A549 treated with CORT108297 at 1 μM for 4 hours (cell line): ENCODE results near the gene MAP10. TPM values are rescaled to one million over a fixed set of nuclear protein-coding genes. Genes with fewer than 3 reads are reported as not detected.

Source experiments
- total RNA-seq: library from RNA; stranded (reverse); fragments of 200-300 nt; extraction: Qiagen RNA extraction; gene quantifications from 5 replicates; pipeline ENCODE4 v1.2.3, GENCODE V29; 2022

The MAP10 gene, protein sequence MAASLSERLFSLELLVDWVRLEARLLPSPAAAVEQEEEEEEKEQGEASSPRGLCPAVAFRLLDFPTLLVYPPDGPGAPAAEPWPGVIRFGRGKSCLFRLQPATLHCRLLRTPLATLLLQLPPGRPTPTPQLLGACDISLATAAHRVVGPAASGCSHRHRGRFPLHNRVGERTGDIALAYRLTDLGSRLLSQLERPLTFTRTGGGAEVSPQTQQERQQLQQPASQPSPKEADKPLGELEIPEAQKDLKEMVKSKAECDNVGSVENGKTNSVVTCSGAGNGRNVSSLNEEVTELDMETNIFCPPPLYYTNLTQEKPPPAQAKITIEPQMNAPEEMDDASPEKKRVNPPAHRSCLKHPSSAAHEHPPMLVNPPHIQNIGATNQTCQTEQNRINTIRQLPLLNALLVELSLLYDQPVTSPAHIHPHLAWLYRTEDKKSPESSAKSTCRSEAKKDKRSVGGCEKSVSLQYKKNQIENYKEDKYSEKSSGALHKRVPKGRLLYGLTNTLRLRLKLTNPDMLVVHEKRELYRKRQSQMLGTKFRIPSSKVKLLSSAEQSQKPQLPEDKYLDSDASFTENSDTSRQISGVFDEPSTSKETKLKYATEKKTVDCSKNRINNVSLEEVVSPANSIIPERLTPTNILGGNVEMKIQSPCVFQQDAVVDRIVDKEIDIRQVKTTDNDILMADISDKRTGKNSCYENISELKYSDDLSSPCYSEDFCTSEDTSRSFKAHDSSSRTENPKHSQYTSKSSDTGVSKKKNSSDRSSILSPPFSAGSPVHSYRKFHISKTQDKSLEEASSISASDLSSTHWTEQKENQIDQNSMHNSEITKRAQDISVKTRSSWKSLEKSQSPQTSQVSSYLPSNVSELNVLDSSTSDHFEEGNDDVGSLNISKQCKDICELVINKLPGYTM
- total RNA-seq = 0.53 to 1.3 TPM (median 1.0 TPM) in 5 replicates

DNA sequence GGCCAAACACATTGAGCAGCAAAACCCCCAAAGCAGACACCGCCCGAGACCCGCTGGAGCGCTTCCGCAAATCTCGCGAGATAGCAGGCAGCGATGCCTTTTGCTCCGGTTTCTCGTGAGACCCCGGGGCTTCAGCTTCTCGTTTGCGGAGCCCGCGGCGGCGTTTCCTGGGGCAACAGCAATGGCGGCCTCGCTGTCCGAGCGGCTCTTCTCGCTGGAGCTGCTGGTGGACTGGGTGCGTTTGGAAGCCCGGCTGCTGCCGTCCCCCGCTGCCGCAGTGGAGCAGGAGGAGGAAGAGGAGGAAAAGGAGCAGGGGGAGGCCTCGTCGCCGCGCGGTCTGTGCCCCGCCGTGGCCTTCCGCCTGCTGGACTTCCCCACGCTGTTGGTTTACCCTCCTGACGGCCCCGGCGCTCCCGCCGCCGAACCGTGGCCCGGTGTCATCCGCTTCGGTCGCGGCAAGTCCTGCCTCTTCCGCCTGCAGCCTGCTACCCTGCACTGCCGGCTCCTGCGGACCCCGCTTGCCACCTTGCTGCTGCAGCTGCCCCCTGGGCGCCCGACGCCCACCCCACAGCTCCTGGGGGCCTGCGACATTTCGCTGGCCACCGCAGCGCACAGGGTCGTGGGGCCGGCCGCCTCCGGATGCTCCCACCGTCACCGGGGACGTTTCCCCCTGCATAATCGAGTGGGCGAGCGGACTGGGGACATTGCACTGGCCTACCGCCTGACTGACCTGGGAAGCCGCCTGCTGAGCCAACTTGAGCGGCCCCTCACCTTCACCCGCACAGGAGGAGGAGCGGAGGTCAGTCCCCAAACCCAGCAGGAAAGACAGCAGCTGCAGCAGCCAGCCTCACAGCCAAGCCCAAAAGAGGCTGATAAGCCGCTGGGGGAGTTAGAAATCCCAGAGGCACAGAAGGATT is at the start of gene MAP10:
Gene MAP10 (plus strand): TSS at position 148 of the 917 bp plus-strand sequence. CDS start 34 bp downstream, at position 182.

Other genes with a start within 250 kb of the MAP10 start
- gene SIPA1L2, start 175.3 kb upstream of the MAP10 start, total RNA-seq = 7.1 to 8.3 TPM (median 7.9 TPM) in 5 replicates
- 78.1 to 93.6 TPM (median 86.3 TPM) in 5 replicates for gene NTPCR, start 145.2 kb downstream of the MAP10 start, total RNA-seq